Activated naive CD8-positive, alpha-beta T cell treated with anti-CD3 and anti-CD28 coated beads, Interleukin-2, amount 50 U/mL, for 24 hours (primary cell): ENCODE data around the gene LRIG3.
"Not testable (repeated sequence)": the region's sequence is repeated elsewhere in the genome, so short reads cannot be mapped to it uniquely, and the experiment has no call there.

ENCODE experiments used
- ATAC-seq: fragments of 150-1000 bp; cut with Tn5 transposase; one replicate; pipeline ENCODE4 v1.10.0; 2021
- DNase-seq: peaks from one replicate; pipeline ENCODE4 v3.0.0; 2021
- H3K27ac Mint-ChIP-seq: one replicate; pipeline ENCODE4 v1.8.0; 2021; ENCODE audit warnings: mild to moderate bottlenecking, mixed read lengths
- H3K27me3 Mint-ChIP-seq: one replicate; pipeline ENCODE4 v1.8.0; 2021; ENCODE audit warnings: mixed read lengths
- H3K36me3 Mint-ChIP-seq: one replicate; pipeline ENCODE4 v1.8.0; 2021; ENCODE audit warnings: low read depth, mixed read lengths
- H3K4me1 Mint-ChIP-seq: one replicate; pipeline ENCODE4 v1.8.0; 2021; ENCODE audit warnings: mixed read lengths
- H3K4me3 Mint-ChIP-seq: one replicate; pipeline ENCODE4 v1.8.0; 2021; ENCODE audit warnings: mild to moderate bottlenecking, moderate library complexity, mixed read lengths
- H3K9me3 Mint-ChIP-seq: one replicate; pipeline ENCODE4 v1.8.0; 2021; ENCODE audit warnings: mixed read lengths

Gene LRIG3

DNA sequence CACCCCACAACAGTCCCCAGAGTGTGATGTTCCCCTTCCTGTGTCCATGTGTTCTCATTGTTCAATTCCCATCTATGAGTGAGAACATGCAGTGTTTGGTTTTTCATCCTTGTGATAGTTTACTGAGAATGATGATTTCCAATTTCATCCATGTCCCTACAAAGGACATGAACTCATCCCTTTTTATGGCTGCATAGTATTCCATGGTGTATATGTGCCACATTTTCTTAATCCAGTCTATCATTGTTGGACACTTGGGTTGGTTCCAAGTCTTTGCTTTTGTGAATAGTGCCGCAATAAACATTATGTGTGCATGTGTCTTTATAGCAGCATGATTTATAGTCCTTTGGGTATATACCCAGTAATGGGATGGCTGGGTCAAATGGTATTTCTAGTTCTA lies 17.6 kb downstream of the LRIG3 start:
- not testable (repeated sequence) for H3K27me3 Mint-ChIP-seq, H3K27ac Mint-ChIP-seq, ATAC-seq, H3K36me3 Mint-ChIP-seq, H3K9me3 Mint-ChIP-seq, H3K4me3 Mint-ChIP-seq, H3K4me1 Mint-ChIP-seq, DNase-seq

DNA sequence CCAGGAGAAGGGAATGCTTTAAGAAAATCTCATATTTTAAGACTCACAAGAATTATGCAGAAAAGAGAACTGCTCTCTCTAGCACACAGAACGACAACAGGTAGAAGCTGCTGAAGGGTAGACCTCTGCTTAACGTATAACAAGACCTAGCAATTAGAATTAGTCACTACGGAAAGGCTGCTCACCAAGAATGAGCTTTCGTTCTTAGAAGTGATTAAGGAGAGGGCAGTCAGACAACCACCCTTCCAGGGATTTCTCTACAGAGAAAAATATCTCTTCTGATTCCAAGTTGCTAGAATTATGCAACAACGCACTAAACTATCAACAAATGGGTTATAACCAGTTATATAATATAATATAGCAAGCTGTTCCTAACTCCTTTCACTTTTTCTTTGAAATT lies 18.6 kb downstream of the LRIG3 start:
- no peak overlapping the region for H3K4me3 Mint-ChIP-seq
- DNase-seq (no peak), ATAC-seq (no peak)
- no peak overlapping the region for H3K27ac Mint-ChIP-seq
- H3K9me3 Mint-ChIP-seq = peaks cover 3% of the 10 kb centered on the region
- no peaks in the 10 kb centered on the region for H3K36me3 Mint-ChIP-seq
- no peaks in the 10 kb centered on the region for H3K27me3 Mint-ChIP-seq
- no peaks in the 10 kb centered on the region for H3K4me1 Mint-ChIP-seq

DNA sequence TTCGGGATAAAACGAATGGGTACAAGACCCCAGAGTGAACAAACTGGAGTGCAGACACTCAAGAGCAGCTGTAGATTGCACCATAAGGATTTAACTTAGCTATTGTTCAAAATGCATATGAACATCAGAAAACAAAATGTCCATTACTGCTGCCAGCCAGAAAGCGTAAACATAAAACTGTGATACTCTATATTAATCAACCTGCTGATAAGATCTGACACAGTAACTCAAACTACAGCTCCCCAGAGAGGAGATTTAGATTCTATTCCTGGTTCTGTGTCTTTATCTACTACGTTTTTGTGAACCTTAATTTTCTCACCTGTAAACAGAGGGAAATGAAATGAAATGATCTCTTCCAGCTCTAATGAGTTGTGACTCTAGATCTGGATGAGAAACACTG lies 22.3 kb downstream of the LRIG3 start:
- Mint-ChIP-seq H3K9me3 (no peaks in the 10 kb centered on the region), H3K4me1 (no peaks in the 10 kb centered on the region), H3K27ac (no peak overlapping the region), H3K36me3 (no peaks in the 10 kb centered on the region), H3K4me3 (no peak overlapping the region), H3K27me3 (no peaks in the 10 kb centered on the region)
- no peak for DNase-seq
- no peak for ATAC-seq

DNA sequence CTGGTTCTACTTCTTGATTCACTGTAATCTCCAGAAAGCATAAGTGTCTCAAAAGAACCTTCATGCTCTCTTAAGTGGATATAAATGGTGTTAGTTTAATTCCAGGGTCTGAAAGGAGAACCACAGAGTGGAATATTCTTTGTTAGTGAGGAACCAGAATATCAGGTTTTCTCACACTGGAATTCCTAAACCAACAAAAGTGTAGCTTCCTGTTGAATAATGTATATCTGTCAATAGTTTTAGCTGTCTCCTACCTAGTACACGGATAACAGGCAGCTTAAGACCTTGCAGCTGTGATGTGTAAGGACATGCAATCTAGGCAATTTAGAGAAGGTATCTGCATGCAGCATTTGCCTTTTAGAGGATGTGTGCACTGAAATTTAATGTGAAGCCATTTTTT lies 24.0 kb downstream of the LRIG3 start:
- Mint-ChIP-seq H3K4me1 (no peaks in the 10 kb centered on the region), H3K27ac (no peak overlapping the region), H3K4me3 (no peak overlapping the region), H3K9me3 (no peaks in the 10 kb centered on the region), H3K27me3 (no peaks in the 10 kb centered on the region), H3K36me3 (no peaks in the 10 kb centered on the region)
- DNase-seq (no peak), ATAC-seq (no peak)

DNA sequence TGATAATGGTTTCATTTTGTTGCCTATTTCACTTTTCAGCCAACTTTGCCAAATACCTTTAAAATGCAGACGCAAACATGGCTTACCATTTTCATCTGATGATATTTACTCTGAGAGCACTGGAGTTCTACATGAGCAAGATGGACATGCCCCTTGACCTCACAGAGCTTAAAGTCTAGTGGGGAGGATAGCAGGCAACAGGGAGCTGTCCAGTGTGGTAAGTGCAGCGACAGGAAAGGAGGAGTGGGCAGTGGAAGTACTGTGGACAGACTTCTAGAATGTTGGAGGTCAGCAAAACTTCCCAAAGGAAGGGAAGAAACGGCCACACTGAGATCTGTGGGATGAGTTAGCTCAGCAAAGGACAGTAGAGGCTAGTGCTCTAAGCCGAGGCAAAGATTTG lies 25.3 kb downstream of the LRIG3 start:
- H3K36me3 Mint-ChIP-seq = no peaks in the 10 kb centered on the region
- ATAC-seq (no peak), DNase-seq (no peak)
- H3K4me1 Mint-ChIP-seq = no peaks in the 10 kb centered on the region
- H3K4me3 Mint-ChIP-seq = no peak overlapping the region
- no peaks in the 10 kb centered on the region for H3K27me3 Mint-ChIP-seq
- no peak overlapping the region for H3K27ac Mint-ChIP-seq
- no peaks in the 10 kb centered on the region for H3K9me3 Mint-ChIP-seq

DNA sequence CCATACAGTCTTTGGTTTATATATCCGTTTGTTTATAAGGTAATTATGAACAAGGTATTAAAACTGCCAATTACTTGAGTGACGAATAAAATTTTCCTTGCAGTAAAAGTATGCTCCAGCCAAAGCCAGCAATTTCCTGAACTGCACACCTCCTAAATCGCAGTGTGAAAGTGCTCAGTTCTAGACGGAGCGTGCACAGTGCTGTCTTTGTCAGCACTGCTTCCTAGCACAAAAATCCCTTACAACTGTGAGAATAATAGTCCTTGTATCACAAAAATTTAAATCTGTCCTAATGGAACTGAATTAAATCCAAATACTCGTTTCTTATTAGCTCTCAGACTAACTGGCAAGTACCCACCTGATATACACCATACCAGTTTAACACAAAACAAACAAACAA lies 26.3 kb downstream of the LRIG3 start:
- Mint-ChIP-seq H3K36me3 (no peaks in the 10 kb centered on the region), H3K27me3 (no peaks in the 10 kb centered on the region), H3K9me3 (no peaks in the 10 kb centered on the region), H3K4me3 (no peak overlapping the region), H3K4me1 (no peaks in the 10 kb centered on the region), H3K27ac (no peak overlapping the region)
- DNase-seq (no peak), ATAC-seq (no peak)

DNA sequence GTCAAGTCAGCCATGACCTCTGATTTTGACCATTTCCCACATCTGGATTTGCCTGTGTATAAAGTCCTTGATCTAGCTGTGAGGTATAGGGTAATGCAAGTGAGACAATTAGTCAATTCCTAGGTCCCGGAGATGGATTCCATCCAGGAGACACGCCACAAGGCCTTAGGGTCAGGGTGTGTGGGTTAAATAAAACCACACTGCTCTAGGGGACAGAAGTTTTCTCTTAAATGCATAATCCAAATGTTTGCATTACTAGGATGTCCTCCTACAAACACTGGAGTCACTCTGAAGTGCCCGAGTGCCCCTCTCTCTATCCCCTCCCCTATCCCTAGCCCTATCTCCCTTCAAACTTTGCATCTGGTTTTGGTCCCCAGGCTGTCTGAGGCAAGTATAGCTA lies 26.8 kb downstream of the LRIG3 start:
- Mint-ChIP-seq H3K4me1 (no peaks in the 10 kb centered on the region), H3K36me3 (no peaks in the 10 kb centered on the region), H3K27ac (no peak overlapping the region), H3K27me3 (no peaks in the 10 kb centered on the region), H3K9me3 (no peaks in the 10 kb centered on the region), H3K4me3 (no peak overlapping the region)
- ATAC-seq (no peak), DNase-seq (no peak)

DNA sequence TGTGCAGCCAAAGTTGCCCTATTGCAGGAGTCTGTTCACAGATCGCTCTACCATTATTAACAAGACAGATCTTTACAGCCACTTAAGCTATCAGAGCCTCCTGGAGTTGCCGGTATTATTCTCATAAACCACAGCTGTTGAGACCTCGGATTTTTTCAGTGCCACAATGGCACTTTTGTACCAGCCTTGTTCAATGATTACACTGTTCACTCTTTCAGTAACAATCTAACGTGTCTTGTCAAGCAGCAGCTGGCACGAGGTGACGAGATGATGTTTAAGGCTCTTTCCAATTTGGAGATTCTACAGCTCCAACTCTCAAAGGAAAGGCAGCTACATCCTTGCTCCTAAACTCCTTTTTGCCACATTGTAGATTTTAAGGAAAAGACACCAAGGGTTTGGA lies 30.7 kb downstream of the LRIG3 start:
- no peak for DNase-seq
- Mint-ChIP-seq H3K36me3 (no peaks in the 10 kb centered on the region), H3K4me3 (no peak overlapping the region), H3K9me3 (no peaks in the 10 kb centered on the region), H3K27ac (no peak overlapping the region), H3K27me3 (no peaks in the 10 kb centered on the region), H3K4me1 (no peaks in the 10 kb centered on the region)
- no peak for ATAC-seq

DNA sequence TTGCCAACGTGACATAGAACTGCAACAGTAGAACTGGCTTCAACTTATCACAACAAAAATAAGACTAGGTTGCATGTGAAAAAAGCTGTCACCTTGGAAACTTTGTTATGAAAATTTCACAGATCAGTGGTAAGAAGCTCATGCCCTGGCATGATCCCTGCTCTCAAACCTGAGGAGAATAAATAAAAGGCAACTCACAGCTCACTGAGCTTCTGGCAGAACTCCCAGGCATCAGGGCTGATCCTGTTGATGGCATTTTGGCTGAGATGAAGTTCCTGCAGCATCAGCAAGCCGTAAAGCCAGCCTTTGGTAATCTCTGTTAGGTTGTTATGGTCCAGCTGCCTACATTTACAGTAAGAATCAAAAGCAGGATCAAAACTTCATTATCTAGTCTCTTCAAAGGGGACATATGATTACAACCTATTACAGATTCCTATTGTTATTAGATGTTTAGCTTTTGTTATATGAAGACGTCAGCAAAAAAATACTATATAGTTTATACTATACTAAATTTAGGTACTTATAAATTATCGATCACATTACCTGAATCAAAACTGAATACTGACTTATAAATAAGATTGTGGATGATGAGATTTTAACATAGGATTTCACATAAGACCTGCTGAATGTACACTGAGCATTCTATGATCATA lies 32.0 kb downstream of the LRIG3 start:
- no peak for DNase-seq

DNA sequence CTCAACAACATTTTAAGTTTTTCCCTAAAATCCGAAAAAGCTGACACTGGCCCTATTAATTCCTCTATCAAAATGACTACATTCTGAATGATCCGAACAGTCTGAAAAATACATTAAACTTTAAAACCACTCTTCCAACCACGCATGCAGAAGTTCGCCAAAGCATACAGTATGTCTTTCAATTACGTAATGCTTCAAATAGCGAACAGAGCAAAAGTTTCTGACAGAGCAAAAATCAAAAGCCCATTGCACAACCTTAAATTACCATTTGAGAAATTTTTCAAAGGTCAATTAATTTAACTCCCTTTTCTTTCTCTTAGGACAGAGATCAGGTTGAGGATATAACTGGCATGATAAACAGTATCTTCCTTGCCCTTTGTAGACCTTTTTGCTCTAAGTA lies 33.2 kb downstream of the LRIG3 start:
- no peak overlapping the region for H3K4me3 Mint-ChIP-seq
- no peaks in the 10 kb centered on the region for H3K9me3 Mint-ChIP-seq
- H3K36me3 Mint-ChIP-seq = no peaks in the 10 kb centered on the region
- DNase-seq = no peak
- no peaks in the 10 kb centered on the region for H3K27me3 Mint-ChIP-seq
- no peak overlapping the region for H3K27ac Mint-ChIP-seq
- no peak for ATAC-seq
- H3K4me1 Mint-ChIP-seq = no peaks in the 10 kb centered on the region

More for the DNA sequence above, 32.0 kb downstream of the LRIG3 start:
- Mint-ChIP-seq H3K27ac (no peak overlapping the region), H3K9me3 (no peaks in the 10 kb centered on the region), H3K36me3 (no peaks in the 10 kb centered on the region), H3K4me1 (no peaks in the 10 kb centered on the region), H3K4me3 (no peak overlapping the region), H3K27me3 (no peaks in the 10 kb centered on the region)
- ATAC-seq = no peak

DNA sequence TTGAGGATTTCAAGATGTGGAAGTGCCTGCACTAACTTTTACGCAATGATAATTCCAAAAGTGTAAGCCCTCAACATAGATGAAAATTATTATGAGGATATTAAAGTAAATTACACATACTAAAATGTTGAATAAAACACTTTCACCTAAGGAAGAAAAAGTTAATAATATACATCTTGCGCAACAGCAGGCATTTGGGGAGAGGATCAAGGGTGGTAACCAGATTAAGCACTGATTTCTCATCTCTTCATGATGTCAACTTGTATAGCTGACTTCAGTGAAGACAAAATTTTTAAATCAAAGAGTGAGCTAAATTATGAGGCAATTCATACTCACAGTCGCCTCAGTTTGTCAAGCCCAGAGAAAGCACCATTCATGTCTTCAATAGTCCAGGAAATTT lies 33.8 kb downstream of the LRIG3 start:
- DNase-seq (no peak), ATAC-seq (no peak)
- no peak overlapping the region for H3K27ac Mint-ChIP-seq
- H3K9me3 Mint-ChIP-seq = no peaks in the 10 kb centered on the region
- no peak overlapping the region for H3K4me3 Mint-ChIP-seq
- H3K4me1 Mint-ChIP-seq = no peaks in the 10 kb centered on the region
- H3K27me3 Mint-ChIP-seq = no peaks in the 10 kb centered on the region
- H3K36me3 Mint-ChIP-seq = no peaks in the 10 kb centered on the region

DNA sequence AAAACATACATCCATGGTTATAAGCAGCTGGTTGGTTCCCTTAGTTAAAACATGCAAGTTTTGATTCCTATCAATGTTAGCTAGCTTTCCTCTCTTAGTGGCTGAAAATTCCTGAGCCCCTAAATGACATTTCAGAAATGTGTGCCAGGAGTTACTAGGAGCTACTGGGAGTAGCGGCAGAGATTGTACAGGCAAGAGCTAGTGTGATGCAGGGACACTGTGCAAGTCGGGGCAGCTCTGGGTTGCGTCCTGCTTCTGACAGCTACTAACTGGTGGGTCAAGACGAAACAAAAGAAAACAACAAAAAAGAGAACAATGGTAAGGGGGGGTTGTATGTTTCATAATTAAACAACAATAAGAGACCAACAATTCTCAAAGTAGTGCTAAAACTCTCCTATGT lies 35.4 kb downstream of the LRIG3 start:
- ATAC-seq = no peak
- no peaks in the 10 kb centered on the region for H3K4me1 Mint-ChIP-seq
- H3K27me3 Mint-ChIP-seq = no peaks in the 10 kb centered on the region
- no peak overlapping the region for H3K4me3 Mint-ChIP-seq
- no peaks in the 10 kb centered on the region for H3K36me3 Mint-ChIP-seq
- no peaks in the 10 kb centered on the region for H3K9me3 Mint-ChIP-seq
- DNase-seq = no peak
- H3K27ac Mint-ChIP-seq = no peak overlapping the region

DNA sequence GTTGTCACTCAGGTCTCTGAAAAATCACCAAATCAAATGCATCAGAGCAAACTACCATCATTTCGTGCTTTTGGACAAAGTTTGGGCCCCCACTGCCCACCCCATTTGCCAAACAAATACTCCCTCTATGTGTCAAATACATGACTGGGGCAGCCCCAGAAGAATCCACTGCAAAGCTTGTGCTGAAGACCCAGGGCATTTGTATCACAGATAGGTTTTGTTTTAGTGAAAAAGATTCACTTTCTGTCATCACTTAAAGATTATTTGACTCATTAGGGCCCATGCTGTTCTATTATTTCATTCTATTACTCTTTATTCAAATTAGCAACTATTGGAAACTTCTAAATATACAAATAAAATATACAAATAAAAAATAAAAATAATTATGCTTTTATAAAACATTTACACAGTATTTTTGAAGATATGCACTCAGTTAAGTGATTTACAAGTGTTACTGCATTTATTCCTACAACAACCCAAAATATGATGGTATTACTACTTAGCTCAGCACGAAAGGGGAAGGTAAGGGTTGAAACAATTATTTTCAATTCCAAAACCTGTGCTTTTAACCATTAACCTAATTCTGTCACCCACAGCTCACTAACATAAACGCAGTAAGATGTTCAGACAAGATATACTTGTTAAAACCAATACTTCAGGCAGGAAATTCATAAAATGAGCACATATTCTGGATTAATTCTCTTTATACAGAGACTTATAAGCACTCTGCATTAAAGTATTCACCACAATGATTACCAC lies 36.5 kb downstream of the LRIG3 start:
- ATAC-seq (no peak), DNase-seq (no peak)
- Mint-ChIP-seq H3K9me3 (no peaks in the 10 kb centered on the region), H3K27me3 (no peaks in the 10 kb centered on the region), H3K27ac (no peak overlapping the region), H3K4me3 (no peak overlapping the region), H3K4me1 (no peaks in the 10 kb centered on the region), H3K36me3 (no peaks in the 10 kb centered on the region)

DNA sequence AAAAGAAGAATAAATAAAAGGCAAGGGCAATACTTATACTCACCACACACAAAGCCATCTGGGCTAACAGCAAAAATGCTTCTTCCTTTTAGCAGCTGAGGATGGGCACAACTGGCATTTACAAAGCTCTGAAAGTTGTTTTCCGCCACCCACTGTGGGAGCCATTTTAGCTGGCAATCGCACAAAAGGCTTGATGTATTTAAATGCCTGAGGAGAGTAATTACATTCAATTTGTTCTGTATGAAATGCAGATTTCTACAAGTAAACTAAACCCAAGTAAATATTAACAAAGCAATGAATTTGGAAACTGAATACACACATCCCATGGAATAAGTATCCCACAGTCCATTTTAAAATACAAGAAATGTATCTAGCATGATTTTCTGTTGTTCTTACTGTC lies 37.5 kb downstream of the LRIG3 start:
- Mint-ChIP-seq H3K27ac (no peak overlapping the region), H3K4me1 (no peaks in the 10 kb centered on the region), H3K9me3 (no peaks in the 10 kb centered on the region), H3K27me3 (no peaks in the 10 kb centered on the region), H3K36me3 (no peaks in the 10 kb centered on the region), H3K4me3 (no peak overlapping the region)
- DNase-seq = no peak
- ATAC-seq = no peak

DNA sequence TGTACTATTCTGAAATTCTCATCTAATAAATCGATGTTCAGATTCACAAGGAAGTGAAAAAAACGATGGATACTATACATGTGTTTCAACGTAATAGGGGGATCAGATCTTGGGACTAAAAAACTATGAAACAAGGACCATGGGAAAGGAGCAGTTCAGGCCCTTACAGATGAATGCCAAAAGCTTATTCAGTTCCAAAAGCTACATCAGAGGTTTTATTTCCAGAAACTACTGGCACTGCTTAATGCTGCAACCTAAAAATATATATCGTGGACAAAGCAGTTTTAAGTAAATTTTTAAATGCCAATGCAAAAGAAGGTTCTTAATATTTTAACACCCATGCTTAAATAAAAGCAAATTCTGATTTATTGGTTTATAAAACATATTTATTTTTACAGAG lies 38.5 kb downstream of the LRIG3 start:
- H3K36me3 Mint-ChIP-seq = no peaks in the 10 kb centered on the region
- H3K4me3 Mint-ChIP-seq = no peak overlapping the region
- no peak for DNase-seq
- ATAC-seq = no peak
- no peaks in the 10 kb centered on the region for H3K4me1 Mint-ChIP-seq
- no peaks in the 10 kb centered on the region for H3K9me3 Mint-ChIP-seq
- H3K27ac Mint-ChIP-seq = no peak overlapping the region
- H3K27me3 Mint-ChIP-seq = no peaks in the 10 kb centered on the region

DNA sequence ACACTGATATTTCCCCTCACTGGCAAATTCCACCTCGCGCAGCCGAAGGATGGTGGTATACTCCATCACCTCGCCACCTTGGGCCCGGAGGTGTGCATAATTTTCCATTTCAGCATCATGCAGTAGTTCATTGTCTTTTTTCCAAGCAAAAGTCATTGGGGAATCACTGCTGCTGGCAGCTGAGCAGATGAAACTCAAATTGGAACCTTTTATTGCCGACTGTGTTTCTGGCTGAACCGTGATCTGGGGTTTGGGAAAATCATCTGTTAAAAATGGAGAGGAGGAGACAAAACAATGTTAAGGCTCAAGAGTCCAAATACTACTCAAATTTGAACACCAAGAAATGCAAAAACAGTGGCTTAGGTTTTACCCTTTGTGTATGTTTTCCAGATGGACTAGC lies 39.7 kb downstream of the LRIG3 start:
- Mint-ChIP-seq H3K4me1 (no peaks in the 10 kb centered on the region), H3K27ac (no peak overlapping the region), H3K36me3 (no peaks in the 10 kb centered on the region), H3K27me3 (no peaks in the 10 kb centered on the region), H3K9me3 (no peaks in the 10 kb centered on the region), H3K4me3 (no peak overlapping the region)
- no peak for ATAC-seq
- DNase-seq = no peak
